Activated gamma-delta T cell treated with Interleukin-2 at 50 U/mL for 16 hours (primary cell): Measurements from ENCODE around the gene CYP21A2.

ENCODE experiments used
- DNase-seq: peaks from one replicate; pipeline ENCODE4 v3.0.0-alpha.2; 2020

CYP21A2 gene

DNA sequence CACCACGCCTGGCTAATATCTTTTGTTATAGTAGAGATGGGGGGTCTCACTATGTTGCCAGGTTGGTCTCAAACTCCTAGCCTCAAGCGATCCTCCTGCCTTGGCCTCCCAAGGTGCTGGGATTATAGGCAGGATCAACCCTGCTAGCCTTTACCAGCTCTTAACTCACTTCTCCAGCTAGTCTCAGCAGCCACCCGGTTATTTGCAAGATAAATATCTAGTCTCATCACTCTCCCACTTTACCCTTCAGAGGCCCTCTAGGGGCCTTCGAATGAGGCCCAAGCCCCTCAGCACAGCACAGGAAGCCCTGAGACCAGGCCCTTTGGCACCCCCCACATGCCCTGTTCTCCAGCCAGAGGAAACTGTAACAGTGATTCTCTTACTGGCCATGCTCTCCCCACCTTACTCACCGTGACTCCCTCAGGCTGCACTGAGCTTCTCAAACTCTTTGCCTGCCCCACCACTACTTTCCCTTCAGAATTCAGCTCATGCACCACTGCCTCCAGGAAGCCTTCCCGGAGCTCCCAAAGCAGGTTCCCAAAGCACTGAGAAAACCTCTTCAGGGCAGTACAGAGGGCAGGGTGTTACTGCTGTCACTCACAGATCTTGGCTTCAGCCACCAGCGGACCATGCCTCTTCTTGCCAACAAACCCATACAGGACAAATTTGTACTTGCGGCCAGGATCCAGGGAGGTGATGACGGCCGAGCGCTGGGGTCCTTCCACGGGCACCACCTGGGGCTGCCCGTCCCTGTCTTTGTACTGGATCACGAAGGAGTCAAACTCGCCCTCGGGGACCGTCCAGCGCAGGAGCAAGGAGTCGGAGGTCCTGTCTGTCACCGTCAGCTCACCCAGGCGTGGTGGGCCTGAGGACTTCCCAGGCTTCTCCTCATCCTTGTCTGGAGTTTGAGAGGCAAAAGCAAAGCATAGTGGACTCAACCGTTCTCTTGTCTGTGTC lies 45.9 kb downstream of the CYP21A2 start:
- DNase-seq: no peak

GRCh38 chr6:32084780-32085179 lies 46.6 kb downstream of the CYP21A2 start:
- no peak for DNase-seq

DNA sequence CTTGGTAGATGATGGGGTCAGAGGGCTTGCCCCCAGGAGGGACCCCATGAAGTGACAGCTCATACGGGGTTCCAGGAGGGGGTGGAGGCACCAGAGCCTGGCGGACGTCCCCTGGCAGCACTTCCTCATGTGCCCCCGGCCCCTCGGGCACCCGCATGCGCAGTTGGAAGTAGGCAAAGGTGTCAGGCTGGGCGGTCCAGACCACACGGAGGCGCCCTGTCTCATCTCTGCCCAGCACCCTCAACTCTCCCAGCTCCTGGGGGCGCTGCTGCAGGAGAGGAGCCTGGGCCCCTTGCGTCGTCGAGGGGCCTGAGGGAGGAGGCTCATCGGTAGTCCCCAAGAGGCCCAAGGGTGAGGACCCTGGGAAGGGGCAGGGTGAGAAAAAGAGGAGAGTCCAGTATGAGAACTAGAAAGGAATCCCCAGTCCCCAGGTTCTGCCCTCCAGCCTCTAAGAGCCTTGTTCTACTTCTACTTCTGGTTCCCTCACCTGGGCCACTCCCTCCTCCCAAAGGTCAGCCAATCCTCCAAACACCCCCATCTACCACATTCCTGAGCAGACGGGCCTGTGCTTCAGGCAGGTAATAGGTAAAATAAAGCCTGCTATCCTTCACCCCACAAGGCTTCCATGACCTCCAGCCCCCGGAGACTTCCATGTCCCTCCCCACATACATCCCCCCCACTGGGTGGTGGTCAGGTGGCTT lies 47.7 kb downstream of the CYP21A2 start:
- DNase-seq: no peak

- DNase-seq: no peak
These were observed 48.7 kb downstream of the CYP21A2 start for GRCh38 chr6:32086661-32087573.

GRCh38 chr6:32087574-32088486 lies 49.6 kb downstream of the CYP21A2 start:
- peak; percentile 65 for DNase-seq

- DNase-seq: no peak
These were observed 50.4 kb downstream of the CYP21A2 start for GRCh38 chr6:32088487-32089049.

DNA sequence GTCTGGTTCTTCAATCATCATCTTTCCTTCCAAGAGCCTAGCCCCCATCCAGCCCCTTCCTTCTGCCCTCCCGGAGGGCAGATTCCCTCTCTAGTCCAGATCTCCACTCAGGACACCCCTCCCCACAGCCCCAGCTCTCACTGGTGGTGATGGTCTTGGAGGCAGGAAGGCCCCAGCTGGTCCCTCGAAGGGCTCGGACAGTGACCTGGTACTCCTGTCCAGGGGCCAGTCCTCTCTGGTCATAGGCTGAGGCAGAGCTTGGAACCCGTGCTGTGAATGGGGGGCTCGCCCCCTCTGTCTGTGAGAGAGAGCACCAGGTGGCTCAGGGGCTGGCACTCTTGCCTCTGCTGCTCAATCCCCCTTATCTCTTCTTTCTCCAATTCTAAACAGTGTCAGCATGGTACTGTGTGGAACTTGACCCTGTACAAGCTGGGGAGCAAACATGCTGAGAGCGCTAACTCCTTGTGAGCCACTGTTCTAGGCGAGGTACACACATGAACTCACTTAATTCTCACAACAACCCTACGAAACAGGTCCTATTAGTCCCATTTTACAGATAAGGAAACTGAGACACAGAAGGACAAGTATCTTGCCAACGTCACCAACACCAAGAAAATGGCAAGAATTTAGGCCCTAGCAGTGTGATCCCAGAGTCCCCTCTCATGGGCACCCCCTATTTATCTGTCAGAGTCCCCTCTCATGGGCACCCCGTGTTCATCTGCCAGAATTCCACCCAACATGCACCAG lies 51.0 kb downstream of the CYP21A2 start:
- no peak for DNase-seq
